OCI-LY3 (cell line): ENCODE measurements around the gene DEFB131A.
"Not testable (repeated sequence)": the region's sequence is repeated elsewhere in the genome, so short reads cannot be mapped to it uniquely, and the experiment has no call there.

ENCODE experiments used
- H2AFZ ChIP-seq: fragments of 200-600, 300-600 bp; shearing (Covaris generic); 2 replicates; pipeline ENCODE4 v1.6.0; 2014; ENCODE audit warnings: antibody characterized with exemption, low read depth, low read length
- H3K27ac ChIP-seq: fragments of 200-600, 300-600 bp; sonication (generic); 2 replicates; pipeline ENCODE4 v1.5.1; 2014; ENCODE audit warnings: mild to moderate bottlenecking, low read length, moderate library complexity, mixed read lengths
- H3K27me3 ChIP-seq: fragments of 200-600, 300-600 bp; sonication (generic); 2 replicates; pipeline ENCODE4 v1.6.1; 2014; ENCODE audit warnings: low read depth, low read length, mixed read lengths
- H3K36me3 ChIP-seq: fragments of 200-600, 300-600 bp; sonication (generic); replicated peaks from 2 replicates; pipeline ENCODE3; 2014; ENCODE audit warnings: low read depth, low read length, mixed read lengths
- H3K4me1 ChIP-seq: fragments of 300-600, 200-600 bp; sonication (generic); 2 replicates; pipeline ENCODE4 v1.6.1; 2014; ENCODE audit warnings: low read length, mixed read lengths
- H3K4me2 ChIP-seq: fragments of 200-600, 300-600 bp; sonication (generic); 2 replicates; pipeline ENCODE4 v1.6.1; 2014; ENCODE audit warnings: low read length, mixed read lengths
- H3K4me3 ChIP-seq: fragments of 300-600, 200-600 bp; sonication (generic); 2 replicates; pipeline ENCODE4 v1.5.1; 2014; ENCODE audit warnings: antibody characterized with exemption, mild to moderate bottlenecking, low read length, moderate library complexity
- H3K79me2 ChIP-seq: fragments of 300-600, 200-600 bp; shearing (Covaris generic); 2 replicates; pipeline ENCODE4 v1.6.1; 2014; ENCODE audit warnings: mild to moderate bottlenecking, low read length, mixed read lengths
- H3K9ac ChIP-seq: fragments of 300-600, 200-600 bp; shearing (Covaris generic); 2 replicates; pipeline ENCODE4 v1.6.0; 2014; ENCODE audit warnings: mild to moderate bottlenecking, low read length, moderate library complexity
- H3K9me3 ChIP-seq: fragments of 200-600, 300-600 bp; shearing (Covaris generic); 2 replicates; pipeline ENCODE4 v1.6.1; 2014; ENCODE audit warnings: low read length, mixed read lengths; ENCODE audit not compliant: insufficient read depth
- H4K20me1 ChIP-seq: fragments of 200-600, 300-600 bp; sonication (generic); 2 replicates; pipeline ENCODE4 v1.6.1; 2016; ENCODE audit warnings: low read length, mixed read lengths; ENCODE audit not compliant: insufficient read depth

Gene DEFB131A

DNA sequence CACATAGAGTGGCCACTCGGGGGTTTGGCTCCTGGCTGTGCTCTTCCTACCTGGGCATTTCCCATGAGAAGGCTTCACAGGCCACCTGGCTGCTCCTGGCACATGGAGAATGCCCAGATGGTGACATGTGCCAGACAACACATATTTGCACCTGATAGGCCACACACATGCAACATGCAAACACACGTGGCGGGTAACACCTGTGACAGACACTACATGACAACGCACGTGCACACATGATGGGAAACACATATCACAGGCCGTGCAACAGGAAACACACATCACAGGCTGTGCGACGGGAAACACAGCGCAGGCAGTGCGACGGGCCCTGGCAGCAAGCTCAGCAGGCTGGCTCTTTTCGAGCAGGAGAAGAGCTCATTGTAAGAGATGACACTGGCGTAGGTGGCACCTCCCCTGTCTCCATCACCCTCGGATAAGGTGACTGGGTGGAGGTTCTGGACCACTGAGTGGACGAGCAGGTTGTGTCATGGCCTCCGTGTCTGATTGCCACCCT lies 55.8 kb downstream of the DEFB131A start:
- H4K20me1 ChIP-seq, H3K9me3 ChIP-seq, H3K9ac ChIP-seq, H3K4me1 ChIP-seq, H3K27me3 ChIP-seq, H3K27ac ChIP-seq, H3K4me2 ChIP-seq, H3K36me3 ChIP-seq, H3K4me3 ChIP-seq, H3K79me2 ChIP-seq, H2AFZ ChIP-seq: not testable (repeated sequence)
